OCI-M2 (cell line): ENCODE data around the gene AP3B1.
"Not testable (repeated sequence)": the region's sequence is repeated elsewhere in the genome, so short reads cannot be mapped to it uniquely, and the experiment has no call there.

Experiments used
- DNase-seq: peaks from one replicate; lab custom pipeline; 2025; ENCODE audit not compliant: unreplicated experiment; lab: John Stamatoyannopoulos, UW

Gene AP3B1

DNA sequence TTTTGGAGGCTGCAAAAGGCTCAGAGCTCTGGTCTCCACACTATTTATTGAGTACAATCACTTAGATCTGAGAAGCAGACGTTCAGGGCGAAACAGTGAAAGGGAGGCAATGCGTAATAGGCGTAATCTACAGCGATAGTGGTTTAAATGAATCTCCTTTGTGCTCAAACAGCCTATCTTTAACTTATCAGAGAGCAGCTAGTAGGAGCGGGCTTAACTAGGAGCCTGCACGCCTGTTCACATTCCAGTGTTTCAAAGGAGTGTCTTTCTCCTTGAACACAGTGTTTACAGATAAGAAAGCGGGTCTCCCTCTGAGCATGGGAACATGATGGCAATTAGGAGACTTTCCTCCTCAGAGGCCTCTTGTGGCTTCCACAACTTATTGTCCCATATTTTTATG lies 49.4 kb downstream of the AP3B1 start:
- DNase-seq: no peak

DNA sequence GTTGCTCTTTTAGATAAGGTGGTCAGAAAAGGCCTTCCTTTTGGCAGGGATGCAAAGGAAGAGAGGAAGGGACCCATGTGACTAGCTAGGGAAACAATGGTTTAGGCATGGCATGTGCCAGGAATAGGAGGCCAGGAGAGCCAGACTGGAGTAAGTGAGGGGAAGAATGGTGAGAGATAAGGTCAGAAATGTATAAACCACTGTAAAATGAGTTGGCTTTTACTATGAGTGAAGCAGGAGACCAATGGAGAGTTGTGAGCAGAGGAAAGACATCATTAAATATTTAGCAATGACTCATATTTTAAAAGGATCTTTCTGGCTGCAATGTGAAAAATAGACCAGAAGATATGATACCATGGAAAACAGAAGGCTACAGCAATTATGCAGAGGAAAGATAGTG lies 50.9 kb downstream of the AP3B1 start:
- no peak for DNase-seq

DNA sequence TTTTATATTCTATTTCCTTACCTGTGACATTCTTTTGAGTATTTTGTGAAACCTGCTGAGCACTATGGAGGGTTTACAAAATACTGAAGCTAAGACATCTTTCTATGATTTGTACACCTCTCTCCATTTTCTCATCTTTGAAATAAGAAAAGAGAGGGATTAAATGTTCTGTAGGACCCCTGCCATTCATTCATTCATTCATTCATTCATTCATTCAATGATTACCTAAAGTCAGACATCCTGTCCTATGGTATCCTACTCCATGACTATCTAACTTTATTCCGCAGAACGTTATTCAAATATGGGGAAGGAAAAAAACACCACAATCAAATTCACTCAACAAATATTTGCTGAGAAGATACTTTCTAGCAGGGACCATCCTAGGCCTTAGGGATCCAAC lies 51.4 kb downstream of the AP3B1 start:
- no peak for DNase-seq

DNA sequence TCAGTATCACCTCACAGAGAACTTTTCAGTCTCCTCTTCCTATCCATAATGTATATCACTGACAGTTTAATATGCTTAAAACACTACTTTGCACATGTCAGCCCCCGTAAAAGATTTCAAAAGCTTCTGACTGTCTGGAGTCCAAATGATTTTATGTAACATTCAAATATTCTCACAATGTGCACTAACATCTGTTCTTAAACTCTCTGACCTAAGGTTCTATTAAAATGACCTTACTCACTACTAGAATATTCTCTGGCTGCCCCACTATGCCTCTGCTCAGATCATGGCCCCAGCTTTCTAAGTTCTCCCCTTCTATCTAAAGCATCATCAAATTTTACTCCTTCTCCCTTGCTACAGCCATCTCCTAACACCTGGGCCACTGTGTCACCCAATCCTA lies 52.5 kb downstream of the AP3B1 start:
- no peak for DNase-seq

DNA sequence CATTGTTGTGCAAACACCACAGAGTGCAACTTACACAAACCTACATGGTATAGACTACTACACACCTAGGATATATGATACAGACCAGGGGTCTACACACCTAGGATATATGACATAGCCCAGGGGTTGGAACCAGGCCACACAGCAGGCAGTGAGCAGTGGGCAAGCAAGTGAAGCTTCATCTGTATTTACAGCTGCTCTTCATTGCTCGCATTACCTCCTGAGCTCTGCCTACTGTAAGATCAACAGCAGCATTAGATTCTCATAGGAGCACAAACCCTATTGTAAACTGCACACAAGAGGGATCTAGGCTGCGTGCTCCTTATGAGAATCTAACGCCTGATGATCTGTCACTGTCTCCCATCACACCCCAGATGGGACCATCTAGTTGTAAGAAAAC lies 56.6 kb downstream of the AP3B1 start:
- DNase-seq: no peak

DNA sequence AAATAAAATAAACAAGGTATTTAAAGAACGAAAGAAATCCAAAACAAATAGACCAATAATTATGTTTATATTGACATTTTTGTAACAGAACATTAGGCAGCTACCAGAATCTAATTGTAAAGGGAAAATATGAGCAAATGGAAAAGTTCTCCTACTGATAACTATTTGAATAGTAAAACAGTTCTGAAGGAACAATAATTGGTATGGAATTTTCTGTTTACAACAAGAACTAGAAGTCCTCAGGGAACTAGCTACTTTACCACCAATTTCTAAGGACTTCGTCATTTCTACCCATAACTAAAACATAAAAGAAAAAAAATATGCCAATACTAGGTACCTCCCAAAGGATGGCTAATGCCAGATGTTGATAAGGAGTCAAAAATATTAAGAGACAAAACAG lies 58.5 kb downstream of the AP3B1 start:
- DNase-seq: no peak

DNA sequence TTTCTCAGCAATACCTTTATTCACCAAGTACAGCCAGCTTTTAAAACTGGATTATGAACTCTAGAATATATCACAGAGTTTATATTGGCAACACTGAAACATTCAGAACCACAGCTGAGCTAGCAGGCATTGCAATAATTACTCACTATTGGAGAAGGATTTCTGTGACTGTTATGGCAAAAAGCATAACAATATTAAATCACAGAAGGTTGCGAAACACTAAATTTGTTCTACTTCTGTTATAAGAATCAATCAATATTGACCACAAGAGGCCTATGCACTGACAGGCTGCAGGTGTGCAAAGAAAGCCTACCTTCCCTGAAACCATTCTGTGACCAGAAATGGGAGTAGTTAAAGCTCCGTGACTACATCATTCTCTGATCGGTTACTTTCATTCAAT lies 59.2 kb downstream of the AP3B1 start:
- no peak for DNase-seq

DNA sequence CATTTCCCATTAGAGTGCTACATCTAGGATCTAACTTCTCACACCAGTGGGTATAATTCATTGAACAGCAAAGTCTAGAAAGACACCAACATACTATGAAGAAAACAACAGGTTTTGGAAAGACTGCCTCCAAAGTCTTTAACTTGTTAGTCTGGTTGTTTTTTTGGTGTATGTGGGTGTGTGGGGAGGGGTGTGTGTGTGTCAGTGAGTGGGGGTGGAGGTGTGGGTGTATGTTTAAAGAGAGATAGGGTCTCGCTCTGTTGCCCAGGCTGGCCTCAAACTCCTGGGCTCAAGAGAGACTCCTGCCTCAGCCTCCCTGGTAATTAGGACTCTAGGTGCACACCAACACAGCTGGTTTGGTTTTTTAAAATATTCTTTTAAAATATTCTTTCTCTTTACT lies 59.7 kb downstream of the AP3B1 start:
- DNase-seq: no peak

DNA sequence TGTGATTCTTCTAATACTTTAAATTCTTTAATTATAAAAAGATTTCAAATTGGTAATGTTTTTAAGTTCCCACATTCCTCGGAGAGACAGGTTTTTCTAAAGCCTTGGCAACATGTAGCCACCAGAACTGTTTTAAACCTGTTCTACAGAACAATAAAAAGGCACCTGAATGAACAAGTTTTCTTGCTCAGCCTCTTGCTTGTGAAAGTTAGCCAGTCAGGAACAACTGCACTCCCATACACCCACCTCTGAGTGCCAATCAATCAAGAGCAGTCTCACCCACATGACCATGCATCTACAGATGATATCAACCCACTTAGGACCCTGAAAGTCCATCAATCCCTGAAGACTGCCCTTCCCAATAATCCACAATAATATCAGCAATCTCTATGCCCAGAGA lies 62.3 kb downstream of the AP3B1 start:
- DNase-seq: no peak

DNA sequence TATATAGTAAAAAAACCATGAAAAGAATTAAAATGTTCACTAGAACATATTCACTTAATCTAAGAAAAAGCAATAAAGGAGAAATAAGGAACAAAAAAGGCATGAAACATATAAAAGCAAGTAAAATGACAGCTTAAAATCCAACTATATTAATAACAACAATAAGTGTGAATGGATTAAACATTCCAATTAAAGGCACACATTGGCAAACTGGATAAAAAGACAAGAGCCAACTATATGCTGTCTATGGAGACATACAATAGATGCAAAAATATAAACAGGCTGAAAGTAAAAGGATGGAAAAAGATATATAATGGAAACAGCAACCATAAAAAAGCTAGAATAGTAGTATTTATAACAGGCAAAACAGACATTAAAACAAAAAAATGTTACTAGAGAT lies 70.1 kb downstream of the AP3B1 start:
- no peak for DNase-seq

DNA sequence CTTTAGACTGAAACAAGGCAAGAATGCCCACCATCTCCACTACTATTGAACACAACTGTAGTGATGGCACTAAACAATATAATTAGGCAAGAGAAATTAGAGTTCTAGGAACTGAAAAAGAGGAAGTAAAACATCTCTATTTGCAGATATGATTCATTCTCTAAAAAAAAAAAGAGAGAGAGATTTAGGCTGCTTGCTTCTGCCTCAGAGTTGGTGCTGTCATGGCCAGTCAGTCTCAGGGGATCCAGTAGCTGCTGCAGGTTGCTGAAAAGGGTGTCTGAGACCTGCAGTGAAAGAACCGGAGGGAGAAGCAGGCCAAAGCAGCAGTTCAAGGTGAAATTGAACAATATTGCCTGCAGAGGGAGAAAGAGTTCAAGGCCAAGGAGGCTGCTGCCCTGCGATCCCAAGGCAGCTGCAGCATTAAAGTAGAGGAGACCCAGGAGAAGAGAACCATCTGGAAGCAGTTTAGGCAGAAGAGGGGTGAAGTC lies 72.5 kb downstream of the AP3B1 start:
- DNase-seq: no peak

DNA sequence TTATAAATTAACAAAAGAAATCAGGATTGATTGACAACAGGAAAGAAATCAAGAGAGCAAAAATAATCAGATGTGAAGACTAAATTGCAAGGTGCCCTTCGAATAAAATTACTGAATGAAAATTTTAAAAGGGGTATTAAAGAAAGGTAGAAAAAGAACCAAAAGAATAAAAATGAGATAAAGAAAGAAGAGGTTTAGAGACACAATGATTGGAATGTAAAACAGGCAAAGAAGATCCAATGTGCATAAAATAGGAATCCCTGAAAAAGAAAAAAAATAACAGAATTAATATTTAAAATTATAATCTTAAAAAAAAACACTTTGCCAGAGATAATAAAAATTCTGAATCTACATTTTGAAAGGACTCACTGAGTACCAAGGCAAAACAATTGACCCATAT lies 73.0 kb downstream of the AP3B1 start:
- no peak for DNase-seq

DNA sequence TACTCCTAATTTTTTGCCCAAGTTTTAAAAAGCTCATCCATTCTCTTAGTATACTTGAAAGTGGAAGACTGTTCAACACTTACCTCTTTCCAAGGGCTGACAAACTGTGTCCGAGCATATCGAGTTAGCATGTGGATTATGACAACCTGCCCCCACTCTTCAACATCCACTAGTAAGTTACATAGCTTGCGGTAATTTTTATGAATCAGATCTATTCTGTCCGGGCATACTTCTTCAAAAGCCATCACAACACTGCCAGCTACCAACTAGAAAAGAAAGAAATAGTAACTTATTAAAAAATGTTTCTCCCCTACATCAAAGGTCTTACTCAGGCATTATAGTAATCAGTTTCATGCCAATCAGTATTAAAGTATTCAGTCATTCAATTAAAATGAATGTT lies 78.5 kb downstream of the AP3B1 start:
- no peak for DNase-seq

DNA sequence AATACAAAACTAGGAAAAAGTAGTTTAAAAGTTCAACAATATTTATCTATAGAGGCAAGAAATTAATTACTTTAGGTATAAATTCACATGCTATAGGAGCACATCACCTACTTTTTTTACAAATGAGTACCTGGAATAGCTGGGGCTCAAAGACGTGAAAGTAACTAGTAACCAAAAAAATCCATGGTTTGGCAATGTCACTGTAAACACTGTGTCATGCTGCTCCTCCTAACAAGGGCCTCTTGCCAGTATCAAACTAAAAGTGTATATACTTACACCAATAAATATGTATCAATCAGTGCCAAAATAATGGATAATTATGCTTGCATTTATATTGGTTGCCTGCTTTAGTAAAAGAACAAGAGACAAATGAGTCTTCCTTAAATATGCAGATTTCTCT lies 78.9 kb downstream of the AP3B1 start:
- DNase-seq: no peak

DNA sequence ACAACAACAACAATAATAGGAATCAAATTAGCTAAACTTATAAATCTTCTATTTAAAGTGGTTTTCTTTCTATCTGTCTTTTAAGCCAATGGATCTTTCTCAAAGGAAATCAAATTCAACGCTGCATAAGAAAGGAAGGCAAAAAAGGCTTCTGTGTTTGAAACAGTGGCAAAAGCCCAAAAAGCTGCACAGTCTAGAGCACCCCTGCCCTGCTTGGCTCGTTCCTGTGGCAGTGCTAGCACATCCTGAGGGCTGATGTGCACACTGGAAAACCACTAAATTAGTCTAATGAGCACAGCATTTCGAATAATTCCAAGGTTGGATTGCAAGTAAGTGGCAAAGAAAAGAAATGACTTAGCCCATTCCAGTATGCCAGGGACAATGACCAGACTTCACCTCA lies 80.7 kb downstream of the AP3B1 start:
- no peak for DNase-seq

DNA sequence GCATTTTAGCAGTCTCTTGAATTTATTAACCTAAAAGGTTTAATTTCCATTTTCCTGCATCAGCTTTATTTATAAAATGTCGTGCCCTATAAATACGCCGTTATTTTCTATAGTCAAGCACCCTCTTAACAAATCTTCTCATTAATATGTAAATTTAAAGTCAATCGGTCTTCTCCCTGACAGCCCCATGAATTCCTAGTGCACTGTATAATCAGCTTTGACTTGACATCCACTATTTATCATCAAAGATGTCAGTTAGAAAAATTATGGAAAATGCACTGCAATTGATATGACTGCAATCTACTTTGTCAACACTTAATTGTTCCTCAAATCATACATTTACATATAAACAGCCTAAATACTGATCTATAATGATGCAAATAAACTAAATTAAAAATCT lies 83.4 kb downstream of the AP3B1 start:
- DNase-seq: no peak

DNA sequence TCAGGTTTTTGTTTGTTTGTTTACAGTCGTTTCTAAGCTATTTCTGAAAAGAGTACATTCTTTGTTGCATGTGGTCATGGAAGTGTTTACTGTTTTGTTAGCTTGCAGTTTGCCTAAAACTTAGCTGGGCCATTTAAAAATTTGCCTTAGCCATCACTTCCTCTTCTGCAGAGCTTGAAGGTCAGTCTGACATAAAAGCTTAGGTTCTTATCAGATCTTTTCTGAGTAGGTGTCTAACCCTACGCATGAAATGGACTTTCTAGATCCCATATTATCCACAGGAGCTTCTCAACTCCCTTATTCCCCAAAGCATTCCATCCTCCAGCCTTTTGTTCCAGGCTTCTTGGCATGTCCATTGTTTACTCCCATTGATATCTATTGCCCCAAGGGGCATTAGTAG lies 90.3 kb downstream of the AP3B1 start:
- no peak for DNase-seq

DNA sequence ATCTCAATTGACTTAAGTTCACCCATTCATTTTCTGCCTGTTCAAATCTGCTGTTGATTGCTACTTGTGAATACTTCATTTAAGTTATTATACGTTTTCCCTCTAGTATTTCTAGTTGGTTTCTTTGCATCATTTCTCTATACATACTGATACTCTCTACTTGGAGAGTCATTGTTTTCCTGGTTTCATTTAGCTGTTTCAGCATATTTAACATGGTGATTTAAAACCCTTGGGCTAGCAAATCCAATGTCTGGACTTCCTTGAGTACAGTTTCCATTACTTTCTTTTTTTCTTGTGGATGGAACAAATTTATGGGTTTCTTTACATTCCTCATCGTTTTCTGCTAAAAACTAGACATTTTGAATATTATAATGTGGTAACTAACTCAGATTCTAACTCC lies 90.7 kb downstream of the AP3B1 start:
- no peak for DNase-seq

DNA sequence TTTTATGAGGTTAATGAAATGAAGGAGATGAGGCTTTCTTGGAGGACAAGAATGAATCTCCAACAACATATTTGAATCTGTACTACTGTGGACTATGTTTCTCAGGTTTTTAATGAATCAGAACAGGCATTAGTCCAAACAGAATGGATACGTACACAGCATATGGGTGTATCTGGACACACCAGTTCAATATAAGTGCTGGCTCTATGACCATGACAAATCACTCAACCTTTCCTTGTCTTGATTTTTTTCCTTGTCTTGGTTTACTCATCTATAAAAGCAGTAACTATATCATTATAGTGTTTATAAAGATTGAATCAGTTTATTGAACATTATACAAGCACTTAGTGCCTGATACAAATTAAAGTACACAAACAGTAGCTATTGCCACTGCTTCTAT lies 104.1 kb downstream of the AP3B1 start:
- no peak for DNase-seq

DNA sequence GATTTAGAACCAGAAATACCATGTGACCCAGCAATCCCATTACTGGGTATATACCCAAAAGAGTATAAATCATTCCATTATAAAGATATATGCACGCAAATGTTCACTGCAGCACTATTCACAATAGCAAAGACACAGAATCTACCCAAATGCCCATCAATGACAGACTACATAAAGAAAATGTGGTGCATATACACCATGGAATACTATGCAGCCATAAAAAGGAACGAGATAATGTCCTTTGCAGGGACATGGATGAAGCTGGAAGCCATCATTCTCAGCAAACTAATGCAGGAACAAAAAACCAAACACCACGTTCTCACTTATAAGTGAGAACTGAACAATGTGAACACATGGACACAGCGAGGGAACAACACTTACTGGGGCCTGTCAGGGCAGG lies 105.8 kb downstream of the AP3B1 start:
- DNase-seq: not testable (repeated sequence)

DNA sequence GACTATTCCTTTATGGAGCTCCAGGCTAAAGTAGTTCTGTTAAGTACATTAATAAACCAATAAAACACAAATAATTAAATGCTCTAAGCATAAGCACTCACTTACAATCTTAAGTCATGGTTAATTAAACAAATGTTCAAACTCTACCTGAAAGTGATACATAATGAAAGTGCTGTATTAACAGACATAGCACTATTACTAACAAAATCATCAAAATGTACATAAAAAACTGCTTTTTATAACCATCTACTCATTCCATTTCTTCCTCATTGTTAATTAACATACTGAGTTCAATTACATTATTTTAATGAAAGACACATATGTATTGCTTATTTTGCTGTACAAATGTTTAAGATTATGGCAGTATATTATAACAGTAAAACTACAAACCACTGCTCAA lies 107.3 kb downstream of the AP3B1 start:
- DNase-seq: no peak

DNA sequence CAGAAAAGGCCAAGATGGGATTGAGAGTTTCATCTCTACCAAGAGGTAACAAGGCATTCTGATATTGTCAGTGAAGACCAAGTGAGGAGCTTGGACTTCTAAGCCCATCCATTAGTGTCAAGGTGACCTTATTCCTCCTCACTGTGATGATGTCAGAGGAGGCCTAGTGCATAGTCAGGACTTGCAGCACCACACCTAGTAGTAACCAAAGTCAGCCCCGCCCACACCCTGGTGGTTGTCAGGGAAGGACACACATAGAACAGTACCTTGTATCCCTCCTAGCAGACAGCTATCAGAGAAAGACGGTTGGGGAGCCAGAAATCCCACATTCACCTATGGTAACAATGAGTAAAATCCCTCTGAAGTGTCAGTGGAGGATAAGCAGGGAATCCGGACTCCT lies 111.7 kb downstream of the AP3B1 start:
- no peak for DNase-seq

DNA sequence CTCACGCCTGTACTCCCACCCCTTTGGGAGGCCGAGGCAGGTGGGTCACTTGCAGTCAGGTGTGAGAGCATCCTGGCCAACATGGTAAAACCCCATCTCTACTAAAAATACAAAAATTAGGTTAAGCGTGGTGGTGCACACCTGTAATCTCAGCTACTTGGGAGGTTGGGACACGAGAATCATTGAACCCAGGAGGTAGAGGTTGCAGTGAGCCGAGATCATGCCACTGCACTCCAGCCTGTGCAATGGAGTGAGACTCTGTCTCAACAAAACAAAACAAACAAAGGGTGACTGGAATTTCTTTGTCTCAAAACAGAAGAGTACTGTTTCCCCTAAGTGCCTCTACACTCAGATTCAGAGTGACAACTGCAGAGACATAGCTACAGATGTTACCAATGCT lies 116.1 kb downstream of the AP3B1 start:
- no peak for DNase-seq

DNA sequence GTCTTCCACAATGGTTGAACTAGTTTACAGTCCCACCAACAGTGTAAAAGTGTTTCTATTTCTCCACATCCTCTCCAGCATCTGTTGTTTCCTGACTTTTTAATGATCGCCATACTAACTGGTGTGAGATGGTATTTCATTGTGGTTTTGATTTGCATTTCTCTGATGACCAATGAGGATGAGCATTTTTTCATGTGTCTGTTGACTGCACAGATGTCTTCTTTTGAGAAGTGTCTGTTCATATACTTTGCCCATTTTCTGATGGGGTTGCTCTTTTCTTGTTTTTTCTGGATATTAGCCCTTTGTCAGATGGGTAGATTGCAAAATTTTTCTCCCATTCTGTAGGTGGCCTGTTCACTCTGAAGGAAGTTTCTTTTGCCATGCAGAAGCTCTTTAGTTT lies 124.2 kb downstream of the AP3B1 start:
- not testable (repeated sequence) for DNase-seq
